Trophoblast cell (in vitro differentiated cells and primary cell): Measurements from ENCODE around the gene FCF1.

Experiments
- DNase-seq, 2 donors: peaks; one replicate each; pipeline ENCODE4 v3.0.0-alpha.2; 2016
- H2AFZ ChIP-seq: 2 replicates; pipeline ENCODE4 v1.6.1; 2013; ENCODE audit warnings: low read length, moderate library complexity, mild to moderate bottlenecking; ENCODE audit not compliant: insufficient read depth, poor library complexity
- H2AK5ac ChIP-seq: 2 replicates; pipeline ENCODE4 v1.6.1; 2013; ENCODE audit warnings: mild to moderate bottlenecking, low read length
- H2BK120ac ChIP-seq: 2 replicates; pipeline ENCODE4 v1.6.1; 2013; ENCODE audit warnings: low read length, mild to moderate bottlenecking, moderate library complexity; ENCODE audit not compliant: insufficient read depth, poor library complexity
- H2BK12ac ChIP-seq: 2 replicates; pipeline ENCODE4 v1.6.1; 2013; ENCODE audit warnings: mild to moderate bottlenecking, low read length, moderate library complexity
- H2BK5ac ChIP-seq: 2 replicates; pipeline ENCODE4 v1.6.1; 2013; ENCODE audit warnings: low read length, low read depth, moderate library complexity, mild to moderate bottlenecking; ENCODE audit not compliant: poor library complexity
- H3K14ac ChIP-seq: 2 replicates; pipeline ENCODE4 v1.6.1; 2013; ENCODE audit warnings: mild to moderate bottlenecking, low read length
- H3K18ac ChIP-seq: 2 replicates; pipeline ENCODE4 v1.6.1; 2013; ENCODE audit warnings: mild to moderate bottlenecking, low read length
- H3K23ac ChIP-seq: 2 replicates; pipeline ENCODE4 v1.6.1; 2013; ENCODE audit warnings: low read length
- H3K27ac ChIP-seq: 2 replicates; pipeline ENCODE4 v1.5.1; 2013; ENCODE audit warnings: low read depth, mild to moderate bottlenecking, inconsistent platforms, low read length, moderate library complexity
- H3K27me3 ChIP-seq: 2 replicates; pipeline ENCODE4 v1.6.1; 2013; ENCODE audit warnings: inconsistent platforms, mild to moderate bottlenecking, low read length, moderate library complexity; ENCODE audit not compliant: insufficient read depth
- H3K36me3 ChIP-seq, 2 experiments: 1 replicate in 1 of 2; 2 replicates in 1 of 2; pipeline ENCODE4 v1.6.1; 2013; ENCODE audit warnings: low read length in 2 of 2, mild to moderate bottlenecking in 2 of 2, moderate library complexity in 1 of 2; ENCODE audit not compliant: insufficient read depth in 2 of 2, control insufficient read depth in 1 of 2
- H3K4ac ChIP-seq: 2 replicates; pipeline ENCODE4 v1.6.1; 2013; ENCODE audit warnings: low read depth, mild to moderate bottlenecking, low read length, moderate library complexity
- H3K4me1 ChIP-seq, 2 experiments: 1 replicate in 1 of 2; 2 replicates in 1 of 2; pipeline ENCODE4 v1.6.1; 2013; ENCODE audit warnings: low read length in 2 of 2, mild to moderate bottlenecking in 2 of 2, moderate library complexity in 1 of 2; ENCODE audit not compliant: insufficient read depth in 2 of 2, control insufficient read depth in 1 of 2
- H3K4me2 ChIP-seq: 2 replicates; pipeline ENCODE4 v1.6.1; 2013; ENCODE audit warnings: inconsistent platforms, mild to moderate bottlenecking, low read length, moderate library complexity
- H3K4me3 ChIP-seq: 2 replicates; pipeline ENCODE4 v1.5.1; 2013; ENCODE audit warnings: mild to moderate bottlenecking, low read depth, low read length, inconsistent platforms
- H3K79me1 ChIP-seq: one replicate; pipeline ENCODE4 v1.6.1; 2013; ENCODE audit warnings: low read length
- H3K79me2 ChIP-seq: 2 replicates; pipeline ENCODE4 v1.6.1; 2013; ENCODE audit warnings: low read length, mild to moderate bottlenecking; ENCODE audit not compliant: control insufficient read depth, insufficient read depth, poor library complexity
- H3K9ac ChIP-seq: 2 replicates; pipeline ENCODE4 v1.6.1; 2013; ENCODE audit warnings: mild to moderate bottlenecking, low read length
- H3K9me3 ChIP-seq: 2 replicates; pipeline ENCODE4 v1.6.1; 2013; ENCODE audit warnings: low read depth, mild to moderate bottlenecking, control low read depth, inconsistent platforms, low read length; ENCODE audit not compliant: insufficient read depth
- H4K12ac ChIP-seq: 2 replicates; pipeline ENCODE4 v1.6.1; 2013; ENCODE audit warnings: low read depth, mild to moderate bottlenecking, low read length, moderate library complexity
- H4K8ac ChIP-seq: 2 replicates; pipeline ENCODE4 v1.6.1; 2013; ENCODE audit warnings: low read depth, mild to moderate bottlenecking, low read length, moderate library complexity
- H4K91ac ChIP-seq: one replicate; pipeline ENCODE4 v1.6.1; 2013; ENCODE audit warnings: low read depth, mild to moderate bottlenecking, low read length, moderate library complexity
- WGBS: extraction: QIAGEN DNeasy Blood & Tissue Kit; methylation state at CpG from one replicate; pipeline ENCODE4 v1.1.7; 2013; ENCODE audit warnings: missing lambda C conversion rate; ENCODE audit not compliant: insufficient read length, insufficient coverage; ENCODE audit errors: extremely low coverage; 5-methylcytosine and 5-hydroxymethylcytosine counted together

The FCF1 gene

GRCh38 chr14:74673768-74674167 lies 39.2 kb upstream of the FCF1 start:
- DNase-seq, result no peak
- H3K27ac ChIP-seq, result no peak overlapping the region
- no peak overlapping the region for H3K14ac ChIP-seq
- H3K4me3 ChIP-seq, result no peak overlapping the region
- H3K9me3 ChIP-seq, result no peaks in the 10 kb centered on the region
- H3K27me3 ChIP-seq, result no peaks in the 10 kb centered on the region
- no peak overlapping the region for H2BK5ac ChIP-seq
- no peak overlapping the region for H2AK5ac ChIP-seq
- no peaks in the 10 kb centered on the region for H3K79me1 ChIP-seq
- H2BK12ac ChIP-seq, result no peak overlapping the region
- peaks cover 19 to 33% of the 10 kb centered on the region in 2 experiments for H3K36me3 ChIP-seq
- no peaks in the 10 kb centered on the region for H3K4me1 ChIP-seq
- H3K79me2 ChIP-seq, result no peaks in the 10 kb centered on the region
- H4K12ac ChIP-seq, result no peak overlapping the region
- H4K91ac ChIP-seq, result no peak overlapping the region
- H2AFZ ChIP-seq, result no peak overlapping the region
- H3K23ac ChIP-seq, result no peak overlapping the region
- H4K8ac ChIP-seq, result no peak overlapping the region
- no peak overlapping the region for H3K4ac ChIP-seq
- WGBS, result no CpG with 5 or more reads among the region's 4 CpGs
- H3K9ac ChIP-seq, result no peak overlapping the region
- H3K18ac ChIP-seq, result no peak overlapping the region
- no peak overlapping the region for H2BK120ac ChIP-seq
- H3K4me2 ChIP-seq, result no peak overlapping the region

GRCh38 chr14:74675219-74675618 lies 37.7 kb upstream of the FCF1 start:
- no peak for DNase-seq
- Histone ChIP-seq H3K23ac (no peak overlapping the region), H3K4ac (no peak overlapping the region), H2BK12ac (no peak overlapping the region), H2BK120ac (no peak overlapping the region), H3K4me2 (no peak overlapping the region), H3K18ac (no peak overlapping the region), H3K4me3 (no peak overlapping the region), H4K91ac (no peak overlapping the region), H2AFZ (no peak overlapping the region), H3K9me3 (no peaks in the 10 kb centered on the region), H3K79me2 (no peaks in the 10 kb centered on the region), H4K8ac (no peak overlapping the region), H3K4me1 (no peaks in the 10 kb centered on the region), H2AK5ac (no peak overlapping the region), H4K12ac (no peak overlapping the region), H2BK5ac (no peak overlapping the region), H3K27ac (no peak overlapping the region), H3K79me1 (no peaks in the 10 kb centered on the region), H3K9ac (no peak overlapping the region), H3K14ac (no peak overlapping the region), H3K36me3 (peaks cover 16 to 23% of the 10 kb centered on the region in 2 experiments), H3K27me3 (no peaks in the 10 kb centered on the region)

- Histone ChIP-seq H3K14ac (no peak overlapping the region), H3K4ac (no peak overlapping the region), H3K36me3 (peaks cover 7 to 21% of the 10 kb centered on the region in 2 experiments), H3K79me2 (no peaks in the 10 kb centered on the region), H3K27ac (no peak overlapping the region), H3K9me3 (no peaks in the 10 kb centered on the region), H2BK5ac (no peak overlapping the region), H3K23ac (no peak overlapping the region), H3K4me3 (no peak overlapping the region), H4K8ac (no peak overlapping the region), H3K18ac (no peak overlapping the region), H2AFZ (no peak overlapping the region), H2BK12ac (no peak overlapping the region), H3K4me1 (no peaks in the 10 kb centered on the region), H3K4me2 (no peak overlapping the region), H3K27me3 (no peaks in the 10 kb centered on the region), H4K91ac (no peak overlapping the region), H4K12ac (no peak overlapping the region), H2BK120ac (no peak overlapping the region), H2AK5ac (no peak overlapping the region), H3K9ac (no peak overlapping the region), H3K79me1 (no peaks in the 10 kb centered on the region)
- no peak for DNase-seq
- WGBS, result no CpG with 5 or more reads among the region's 10 CpGs
Measured at GRCh38 chr14:74682169-74682952, 30.6 kb upstream of the FCF1 start.

GRCh38 chr14:74683406-74683805 lies 29.5 kb upstream of the FCF1 start:
- H3K79me2 ChIP-seq, result no peaks in the 10 kb centered on the region
- no peak overlapping the region for H3K27ac ChIP-seq
- H3K79me1 ChIP-seq, result no peaks in the 10 kb centered on the region
- WGBS, result no CpG with 5 or more reads among the region's 3 CpGs
- H4K91ac ChIP-seq, result no peak overlapping the region
- no peak for DNase-seq
- H3K23ac ChIP-seq, result no peak overlapping the region
- no peak overlapping the region for H3K9ac ChIP-seq
- H3K18ac ChIP-seq, result no peak overlapping the region
- no peak overlapping the region for H4K12ac ChIP-seq
- H3K27me3 ChIP-seq, result no peaks in the 10 kb centered on the region
- H3K4ac ChIP-seq, result no peak overlapping the region
- H2BK12ac ChIP-seq, result no peak overlapping the region
- no peak overlapping the region for H3K4me2 ChIP-seq
- peaks cover 9 to 21% of the 10 kb centered on the region in 2 experiments for H3K36me3 ChIP-seq
- no peak overlapping the region for H2BK5ac ChIP-seq
- no peak overlapping the region for H2AFZ ChIP-seq
- H3K14ac ChIP-seq, result no peak overlapping the region
- no peak overlapping the region for H4K8ac ChIP-seq
- H2BK120ac ChIP-seq, result no peak overlapping the region
- H2AK5ac ChIP-seq, result no peak overlapping the region
- H3K4me3 ChIP-seq, result no peak overlapping the region
- no peaks in the 10 kb centered on the region for H3K9me3 ChIP-seq
- no peaks in the 10 kb centered on the region for H3K4me1 ChIP-seq
